Loucy (cell line): Measurements from ENCODE around the gene DERL2.

ENCODE experiments used
- EZH2phosphoT487 ChIP-seq: fragments of 200-600 bp; IDR thresholded peaks from 2 replicates; pipeline ENCODE4 v1.6.1; 2018; ENCODE audit warnings: antibody characterized with exemption, mild to moderate bottlenecking, moderate library complexity, borderline replicate concordance
- TF ChIP-seq, protein P1 (sequence below): fragments of 200-600 bp; sonication (generic); conservative IDR thresholded peaks from 2 replicates; pipeline ENCODE4 v1.5.1; 2014; ENCODE audit warnings: mild to moderate bottlenecking, antibody characterized with exemption, low read length

- TF ChIP-seq EZH2phosphoT487: no peak
- TF ChIP-seq, protein P1, sequence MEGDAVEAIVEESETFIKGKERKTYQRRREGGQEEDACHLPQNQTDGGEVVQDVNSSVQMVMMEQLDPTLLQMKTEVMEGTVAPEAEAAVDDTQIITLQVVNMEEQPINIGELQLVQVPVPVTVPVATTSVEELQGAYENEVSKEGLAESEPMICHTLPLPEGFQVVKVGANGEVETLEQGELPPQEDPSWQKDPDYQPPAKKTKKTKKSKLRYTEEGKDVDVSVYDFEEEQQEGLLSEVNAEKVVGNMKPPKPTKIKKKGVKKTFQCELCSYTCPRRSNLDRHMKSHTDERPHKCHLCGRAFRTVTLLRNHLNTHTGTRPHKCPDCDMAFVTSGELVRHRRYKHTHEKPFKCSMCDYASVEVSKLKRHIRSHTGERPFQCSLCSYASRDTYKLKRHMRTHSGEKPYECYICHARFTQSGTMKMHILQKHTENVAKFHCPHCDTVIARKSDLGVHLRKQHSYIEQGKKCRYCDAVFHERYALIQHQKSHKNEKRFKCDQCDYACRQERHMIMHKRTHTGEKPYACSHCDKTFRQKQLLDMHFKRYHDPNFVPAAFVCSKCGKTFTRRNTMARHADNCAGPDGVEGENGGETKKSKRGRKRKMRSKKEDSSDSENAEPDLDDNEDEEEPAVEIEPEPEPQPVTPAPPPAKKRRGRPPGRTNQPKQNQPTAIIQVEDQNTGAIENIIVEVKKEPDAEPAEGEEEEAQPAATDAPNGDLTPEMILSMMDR: no peak
These were observed 41.8 kb downstream of the DERL2 start for GRCh38 chr17:5444209-5444608.
